OCI-LY7 (cell line): ENCODE measurements around the gene CMPK1. TPM values are rescaled to one million over a fixed set of nuclear protein-coding genes. Genes with fewer than 3 reads are reported as not detected.

ENCODE experiments used
- BruUV-seq: library from RNA; stranded (reverse); fragments of 400-500 nt; replicated peaks from 2 replicates; lab custom pipeline; 2021; lab: Mats Ljungman, UMichigan
- CTCF ChIA-PET: fragments of 300-600 bp; sonication (Branson Sonifier 250); formaldehyde crosslinking; loops from one replicate; lab custom pipeline; 2022; ENCODE audit warnings: antibody characterized with exemption; ENCODE audit not compliant: unreplicated experiment; lab: Charles Lee
- POLR2A ChIA-PET: fragments of 300-600 bp; sonication (Branson Sonifier 250); formaldehyde crosslinking; loops from one replicate; lab custom pipeline; 2022; ENCODE audit warnings: antibody characterized with exemption; lab: Charles Lee
- DNase-seq: peaks from one replicate; pipeline ENCODE4 v3.0.0-alpha.2; 2015; ENCODE audit warnings: low spot score
- H2AFZ ChIP-seq: fragments of 200-600 bp; sonication (generic), shearing (Covaris generic); 2 replicates; pipeline ENCODE4 v1.6.1; 2014; ENCODE audit warnings: mild to moderate bottlenecking, antibody characterized with exemption, low read length, moderate library complexity
- H3K27ac ChIP-seq: fragments of 200-600 bp; sonication (generic); 2 replicates; pipeline ENCODE4 v1.5.1; 2014; ENCODE audit warnings: mixed run types, low read depth, mild to moderate bottlenecking, moderate library complexity, low read length, inconsistent platforms; ENCODE audit not compliant: poor library complexity, severe bottlenecking
- H3K36me3 ChIP-seq: fragments of 200-600 bp; sonication (generic); 2 replicates; pipeline ENCODE4 v1.6.1; 2014; ENCODE audit warnings: mild to moderate bottlenecking, antibody characterized with exemption, low read length, moderate library complexity, mixed read lengths; ENCODE audit not compliant: insufficient read depth
- H3K4me1 ChIP-seq: fragments of 200-600 bp; sonication (generic); 2 replicates; pipeline ENCODE4 v1.5.1; 2014; ENCODE audit warnings: mild to moderate bottlenecking, low read length; ENCODE audit not compliant: insufficient read depth, poor library complexity, severe bottlenecking
- H3K4me2 ChIP-seq: fragments of 200-600 bp; sonication (generic); 2 replicates; pipeline ENCODE4 v1.6.1; 2014; ENCODE audit warnings: mild to moderate bottlenecking, low read length
- H3K4me3 ChIP-seq: fragments of 200-600 bp; sonication (generic); 2 replicates; pipeline ENCODE4 v1.5.1; 2014; ENCODE audit warnings: mild to moderate bottlenecking, low read depth, low read length; ENCODE audit not compliant: poor library complexity, severe bottlenecking
- H3K79me2 ChIP-seq: fragments of 200-600 bp; sonication (generic); 2 replicates; pipeline ENCODE4 v1.6.1; 2016; ENCODE audit warnings: low read depth, mild to moderate bottlenecking, low read length, moderate library complexity, mixed read lengths; ENCODE audit not compliant: insufficient read depth
- H3K9me2 ChIP-seq: fragments of 200-600 bp; sonication (generic); 2 replicates; pipeline ENCODE4 v1.6.1; 2016; ENCODE audit warnings: mild to moderate bottlenecking, low read length, mixed read lengths; ENCODE audit not compliant: insufficient read depth
- H3K9me3 ChIP-seq: fragments of 200-600 bp; sonication (generic); 2 replicates; pipeline ENCODE4 v1.6.1; 2014; ENCODE audit warnings: mild to moderate bottlenecking, mixed run types, low read length, mixed read lengths
- H4K20me1 ChIP-seq: fragments of 200-600 bp; sonication (generic); 2 replicates; pipeline ENCODE4 v1.6.1; 2014; ENCODE audit warnings: mild to moderate bottlenecking, antibody characterized with exemption, low read length, moderate library complexity, mixed read lengths; ENCODE audit not compliant: insufficient read depth
- EZH2phosphoT487 ChIP-seq: fragments of 200-600 bp; sonication (generic); IDR thresholded peaks from 2 replicates; pipeline ENCODE4 v1.6.1; 2018; ENCODE audit warnings: low read depth, borderline replicate concordance, mild to moderate bottlenecking, mixed run types, antibody characterized with exemption, low read length, moderate library complexity, mixed read lengths
- intact Hi-C: fragments of 100-400 bp; cut with micrococcal nuclease; formaldehyde crosslinking; loops from one replicate; pipeline ENCODE4 v1.10.0; 2022; ENCODE audit not compliant: unreplicated experiment
- total RNA-seq, 2 experiments: library from RNA; depleted of rRNA in 1 of 2; stranded (reverse); fragments of >200 nt in 1 of 2; shearing (Covaris generic) in 1 of 2; gene quantifications; 2 replicates each; pipeline ENCODE4 v1.2.3, GENCODE V29; 2014 to 2022
- TF ChIP-seq, protein P1 (sequence below): fragments of 200-600 bp; sonication (generic); conservative IDR thresholded peaks from 2 replicates; pipeline ENCODE4 v1.5.1; 2014; ENCODE audit warnings: mild to moderate bottlenecking, antibody characterized with exemption, low read length, moderate library complexity, mixed read lengths

The CMPK1 gene
- total RNA-seq, 2 experiments from 2014 or later, result 59.2 to 85.8 TPM

DNA sequence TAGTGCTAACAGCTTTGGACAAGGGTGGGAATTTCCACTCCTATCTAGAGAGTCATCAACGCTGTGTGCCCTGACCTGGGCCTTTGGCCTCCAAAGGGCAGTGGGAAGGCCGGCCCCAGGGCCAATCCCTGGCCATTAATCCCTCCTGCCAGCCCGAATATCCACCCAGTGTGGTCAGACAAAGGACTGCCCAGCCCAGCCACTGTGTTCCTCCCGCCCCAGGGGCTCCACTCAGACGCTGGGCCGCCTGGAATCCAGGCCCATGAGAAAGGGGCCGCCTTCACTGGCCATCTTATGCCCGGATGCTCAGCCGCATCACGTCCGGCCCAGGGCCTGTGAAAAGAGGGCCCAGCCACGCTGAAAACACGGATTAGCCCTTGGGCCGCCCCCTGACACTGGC is 78.8 kb downstream of the CMPK1 start:
- H2AFZ ChIP-seq, result no peak overlapping the region
- no peaks in the 10 kb centered on the region for H4K20me1 ChIP-seq
- no peaks in the 10 kb centered on the region for H3K9me2 ChIP-seq
- H3K27ac ChIP-seq, result no peak overlapping the region
- H3K36me3 ChIP-seq, result no peaks in the 10 kb centered on the region
- no peaks in the 10 kb centered on the region for H3K9me3 ChIP-seq
- no peak overlapping the region for H3K4me3 ChIP-seq
- POLR2A ChIA-PET, result interaction anchor here (0.6 to 3.0 kb wide), 2 partner anchors 13 to 715 kb away, joined by 4 to 7 read pairs; no protein-coding TSS in a partner anchor
- BruUV-seq, result no TSS peak
- no peak for DNase-seq
- CTCF ChIA-PET, result no interaction called here
- TF ChIP-seq, protein P1, sequence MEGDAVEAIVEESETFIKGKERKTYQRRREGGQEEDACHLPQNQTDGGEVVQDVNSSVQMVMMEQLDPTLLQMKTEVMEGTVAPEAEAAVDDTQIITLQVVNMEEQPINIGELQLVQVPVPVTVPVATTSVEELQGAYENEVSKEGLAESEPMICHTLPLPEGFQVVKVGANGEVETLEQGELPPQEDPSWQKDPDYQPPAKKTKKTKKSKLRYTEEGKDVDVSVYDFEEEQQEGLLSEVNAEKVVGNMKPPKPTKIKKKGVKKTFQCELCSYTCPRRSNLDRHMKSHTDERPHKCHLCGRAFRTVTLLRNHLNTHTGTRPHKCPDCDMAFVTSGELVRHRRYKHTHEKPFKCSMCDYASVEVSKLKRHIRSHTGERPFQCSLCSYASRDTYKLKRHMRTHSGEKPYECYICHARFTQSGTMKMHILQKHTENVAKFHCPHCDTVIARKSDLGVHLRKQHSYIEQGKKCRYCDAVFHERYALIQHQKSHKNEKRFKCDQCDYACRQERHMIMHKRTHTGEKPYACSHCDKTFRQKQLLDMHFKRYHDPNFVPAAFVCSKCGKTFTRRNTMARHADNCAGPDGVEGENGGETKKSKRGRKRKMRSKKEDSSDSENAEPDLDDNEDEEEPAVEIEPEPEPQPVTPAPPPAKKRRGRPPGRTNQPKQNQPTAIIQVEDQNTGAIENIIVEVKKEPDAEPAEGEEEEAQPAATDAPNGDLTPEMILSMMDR, result no peak
- no peak for TF ChIP-seq EZH2phosphoT487
- H3K4me1 ChIP-seq, result peaks cover 11% of the 10 kb centered on the region
- H3K4me2 ChIP-seq, result no peak overlapping the region
- intact Hi-C loops, result no loop called here
- H3K79me2 ChIP-seq, result no peaks in the 10 kb centered on the region

GRCh38 chr1:47415728-47416318 is 82.2 kb downstream of the CMPK1 start, which contains the start of gene FOXE3:
Gene FOXE3 (plus strand): TSS chr1:47416285. CDS start chr1:47416316, 31 bp downstream.
- Histone ChIP-seq H2AFZ (no peak within 1 kb of the TSS), H3K4me3 (no peak within 1 kb of the TSS), H3K9me3 (no peaks in the 10 kb centered on the region), H3K36me3 (no peaks in the 10 kb centered on the region), H3K79me2 (no peaks in the 10 kb centered on the region), H3K9me2 (no peaks in the 10 kb centered on the region), H3K27ac (no peak within 1 kb of the TSS), H4K20me1 (no peaks in the 10 kb centered on the region), H3K4me1 (no peaks in the 10 kb centered on the region), H3K4me2 (no peak within 1 kb of the TSS)
- DNase-seq, result no peak
- ChIA-PET CTCF (no interaction called here), POLR2A (no interaction called here)
- intact Hi-C loops, result no loop called here
- BruUV-seq, result no TSS peak
- TF ChIP-seq EZH2phosphoT487, result no peak
- TF ChIP-seq, protein P1, result no peak
